H1 (cell line): ENCODE data around the gene ARHGDIG. TPM values are rescaled to one million over a fixed set of nuclear protein-coding genes. Genes with fewer than 3 reads are reported as not detected.

Experiments used
- ASH2L ChIP-seq: fragments of 200-600, 300-600 bp; sonication (generic); IDR thresholded peaks from one replicate; pipeline ENCODE4 v1.7.1; 2017; ENCODE audit warnings: low read length
- EP300 ChIP-seq, 2 experiments: IDR thresholded peaks; 1 replicate in 1 of 2; 2 replicates in 1 of 2; pipeline ENCODE4 v1.6.1; 2011 to 2012; ENCODE audit warnings: low read depth in 2 of 2, low read length in 2 of 2, mild to moderate bottlenecking in 2 of 2, borderline replicate concordance in 1 of 2, inconsistent platforms in 1 of 2, moderate library complexity in 1 of 2
- POLR2AphosphoS5 ChIP-seq: IDR thresholded peaks from 2 replicates; pipeline ENCODE4 v1.6.1; 2011; ENCODE audit warnings: low read depth, low read length
- polyA plus RNA-seq, 7 experiments: library from polyadenylated mRNA; depleted of rRNA in 3 of 7; stranded (reverse) in 5 of 7; unstranded in 2 of 7; fragments of >200 nt in 5 of 7; fragments of 200-250 nt in 2 of 7; gene quantifications; 1 replicate in 5 of 7; 2 replicates in 1 of 7; 4 replicates in 1 of 7; pipeline versions ENCODE4 v1.2.1 to v1.2.3, GENCODE V29; 2011 to 2013; ENCODE audit warnings: missing spikeins in 2 of 7, mixed read lengths in 2 of 7
- total RNA-seq: library from RNA; stranded (reverse); fragmentation: NEBNext Ultra II Directional; extraction: Animal tissue kit (Norgen Biotek cat#: 25700); gene quantifications from 2 replicates; pipeline ENCODE4 v1.2.1, GENCODE V29; 2021

The ARHGDIG gene
- total and polyA plus RNA-seq, 2 of the 8 experiments (the other 6 are each of a cell fraction or from before 2014, with no cell fraction given), result 1.2 to 2.9 TPM

DNA sequence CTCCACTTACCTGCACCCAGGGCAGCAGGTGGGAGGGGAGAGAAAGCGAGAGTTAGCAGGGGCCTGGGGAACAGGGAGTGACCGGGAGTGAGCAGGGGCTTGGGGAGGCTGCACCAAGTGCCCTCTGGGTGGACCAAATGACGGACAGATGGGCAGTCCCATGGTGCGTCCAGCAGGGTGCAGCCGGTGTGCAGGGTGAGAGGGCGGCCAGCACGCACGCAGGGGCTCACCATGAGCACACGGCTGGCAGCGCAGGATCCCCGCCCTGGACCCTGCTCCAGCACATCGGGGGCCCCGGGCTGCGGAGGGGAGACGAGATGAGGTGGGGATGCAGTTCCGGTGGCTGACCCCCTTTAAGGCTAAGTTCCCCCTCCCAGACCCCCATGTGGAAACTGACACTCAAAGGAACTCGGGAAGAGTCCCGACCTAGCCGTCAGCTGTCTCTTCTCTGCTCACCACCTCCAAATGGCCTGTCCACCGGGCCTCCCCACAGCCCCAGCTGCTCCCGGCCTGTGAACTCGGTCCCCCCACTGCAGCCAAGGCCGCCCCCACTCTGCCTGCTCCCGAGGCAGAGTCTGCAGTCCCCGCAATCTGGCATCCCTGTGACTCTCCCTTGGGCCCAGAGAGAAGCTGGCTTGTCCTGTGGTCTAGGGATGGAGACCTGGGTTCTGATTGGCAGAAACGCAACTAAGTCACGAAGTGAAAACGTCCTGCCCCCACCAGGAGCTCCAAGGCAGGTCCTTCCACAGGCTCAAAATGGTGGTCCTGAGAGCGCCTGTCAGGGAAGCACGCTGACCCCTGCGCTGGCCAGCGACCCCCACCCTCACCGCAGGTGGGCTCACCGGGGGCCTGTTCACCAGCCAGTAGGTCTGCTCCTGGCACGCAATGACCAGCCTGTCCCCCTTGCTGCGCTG, 7.5 kb upstream of the ARHGDIG start (continued):
- TF ChIP-seq POLR2AphosphoS5 (no peak), EP300 (IDR thresholded peaks at IDR 0.05; ENCODE audit: borderline replicate concordance in 1 of 2, low read depth in 2 of 2, low read length in 2 of 2) (no peak), ASH2L (no peak)
